Mucosa of descending colon (tissue), 3 donors: ENCODE results near the gene ZNF100. TPM values are rescaled to one million over a fixed set of nuclear protein-coding genes. Genes with fewer than 3 reads are reported as not detected.
A peak's percentile ranks its signal among the peaks of the same experiment; 100 is the strongest.
"Not testable (repeated sequence)": the region's sequence is repeated elsewhere in the genome, so short reads cannot be mapped to it uniquely, and the experiment has no call there.

Source experiments
- ATAC-seq: fragments of 200-7000 bp; cut with Tn5 transposase; one replicate; pipeline ENCODE4 v1.9.1; 2020; ENCODE audit warnings: mild to moderate bottlenecking, moderate library complexity
- DNase-seq, 3 donors: peaks; one replicate each; pipeline ENCODE4 v3.0.0-alpha.2; 2020
- H3K36me3 ChIP-seq: fragments of 200-600 bp; one replicate; pipeline ENCODE4 v1.8.0; 2021; ENCODE audit warnings: low read depth, mild to moderate bottlenecking
- H3K4me1 ChIP-seq: fragments of 200-600 bp; one replicate; pipeline ENCODE4 v1.8.0; 2021; ENCODE audit warnings: low read depth, mild to moderate bottlenecking
- H3K4me3 ChIP-seq: fragments of 200-600 bp; one replicate; pipeline ENCODE4 v1.8.0; 2021; ENCODE audit warnings: mild to moderate bottlenecking
- H3K9me3 ChIP-seq: fragments of 200-600 bp; one replicate; pipeline ENCODE4 v1.8.0; 2021; ENCODE audit warnings: mild to moderate bottlenecking
- CTCF ChIP-seq: fragments of 200-600 bp; IDR thresholded peaks from one replicate; pipeline ENCODE4 v1.8.0; 2022; ENCODE audit warnings: antibody characterized with exemption, mild to moderate bottlenecking
- intact Hi-C, 2 donors: fragments of 100-400 bp; cut with DNase I in 1 of 2; cut with micrococcal nuclease in 1 of 2; formaldehyde crosslinking; loops; one replicate each; pipeline versions ENCODE4 v1.11.0 to v1.11.1; 2022; cut with DNase I, micrococcal nuclease
- total RNA-seq, 3 donors: library from RNA; stranded (reverse); fragmentation: NEBNext Ultra II Directional in 2 of 3; extraction: Animal tissue kit (Norgen Biotek cat#: 25700) in 2 of 3; gene quantifications; one replicate each; pipeline versions ENCODE4 v1.2.1 to v1.2.4, GENCODE V29; 2021 to 2023
- donor health status: DM: no; HTN: no; CAD: no; lungs with moderate emphysema.
- donor health status: DM: no; HTN: no; CAD: no.
- donor health status: DM: no; HTN: yes; CAD: no.

ZNF100 gene
- total RNA-seq, 3 donors from 2014 or later = 6.3 to 13.3 (median 10.9) TPM

- Histone ChIP-seq H3K4me3 (no peak overlapping the region), H3K4me1 (no peaks in the 10 kb centered on the region), H3K36me3 (no peaks in the 10 kb centered on the region), H3K9me3 (peaks cover 4% of the 10 kb centered on the region)
- ATAC-seq (no peak), DNase-seq (no peak)
- no peak for TF ChIP-seq CTCF
- intact Hi-C loops = no loop called here
Observed at GRCh38 chr19:21677696-21678418, 89.5 kb downstream of the ZNF100 start.

- Histone ChIP-seq H3K4me3 (no peak overlapping the region), H3K9me3 (no peaks in the 10 kb centered on the region), H3K36me3 (no peaks in the 10 kb centered on the region), H3K4me1 (no peaks in the 10 kb centered on the region)
- TF ChIP-seq CTCF = no peak
- no peak for ATAC-seq
- intact Hi-C loops = no loop called here
- DNase-seq = no peak
Observed at GRCh38 chr19:21674454-21674853, 92.9 kb downstream of the ZNF100 start.

GRCh38 chr19:21673479-21673878 lies 93.9 kb downstream of the ZNF100 start:
- H3K4me3 ChIP-seq, H3K36me3 ChIP-seq, H3K9me3 ChIP-seq, intact Hi-C loops, H3K4me1 ChIP-seq, ATAC-seq: not testable (repeated sequence)
- DNase-seq = peak in 1 of 3 donors; percentile 17

Other genes starting within 250 kb of the ZNF100 start
- gene ZNF43, start 68.6 kb upstream of the ZNF100 start, total RNA-seq = 10 to 100 TPM; 14.6 to 16.7 (median 16.2) TPM
- 10 to 100 TPM in 1 of 3 donors, 1 to 10 TPM in 1, under 1 TPM in 1; 0.67 to 24.8 (median 2.1) TPM for gene ZNF208, start 243.4 kb upstream of the ZNF100 start, total RNA-seq